Omental fat pad (tissue), 4 donors: ENCODE results near the gene OR51B2. TPM values are rescaled to one million over a fixed set of nuclear protein-coding genes. Genes with fewer than 3 reads are reported as not detected.

Source experiments
- ATAC-seq: fragments of 150-250 bp; one replicate; pipeline ENCODE4 v1.9.1; 2016; ENCODE audit warnings: mild to moderate bottlenecking, moderate library complexity; ENCODE audit not compliant: low FRiP score
- DNase-seq: peaks from one replicate; pipeline ENCODE4 v3.0.0-alpha.2; 2019; ENCODE audit warnings: low spot score
- total RNA-seq, 4 donors: library from RNA; depleted of rRNA; stranded (reverse); fragments of >200 nt; gene quantifications; one replicate each; pipeline ENCODE4 v1.1.0, GENCODE V29; 2016
- TF ChIP-seq, protein P1 (sequence below), 3 donors: fragments of 450-650 bp; IDR thresholded peaks; one replicate each; pipeline ENCODE4 v1.5.1; 2016 to 2017; ENCODE audit warnings: antibody characterized with exemption in 3 of 3, mild to moderate bottlenecking in 3 of 3, moderate library complexity in 2 of 3

Gene OR51B2
- total RNA-seq, 4 donors from 2014 or later = 0.46 to 1.1 TPM; not detected in 2

- ATAC-seq (no peak), DNase-seq (no peak)
- TF ChIP-seq, protein P1, sequence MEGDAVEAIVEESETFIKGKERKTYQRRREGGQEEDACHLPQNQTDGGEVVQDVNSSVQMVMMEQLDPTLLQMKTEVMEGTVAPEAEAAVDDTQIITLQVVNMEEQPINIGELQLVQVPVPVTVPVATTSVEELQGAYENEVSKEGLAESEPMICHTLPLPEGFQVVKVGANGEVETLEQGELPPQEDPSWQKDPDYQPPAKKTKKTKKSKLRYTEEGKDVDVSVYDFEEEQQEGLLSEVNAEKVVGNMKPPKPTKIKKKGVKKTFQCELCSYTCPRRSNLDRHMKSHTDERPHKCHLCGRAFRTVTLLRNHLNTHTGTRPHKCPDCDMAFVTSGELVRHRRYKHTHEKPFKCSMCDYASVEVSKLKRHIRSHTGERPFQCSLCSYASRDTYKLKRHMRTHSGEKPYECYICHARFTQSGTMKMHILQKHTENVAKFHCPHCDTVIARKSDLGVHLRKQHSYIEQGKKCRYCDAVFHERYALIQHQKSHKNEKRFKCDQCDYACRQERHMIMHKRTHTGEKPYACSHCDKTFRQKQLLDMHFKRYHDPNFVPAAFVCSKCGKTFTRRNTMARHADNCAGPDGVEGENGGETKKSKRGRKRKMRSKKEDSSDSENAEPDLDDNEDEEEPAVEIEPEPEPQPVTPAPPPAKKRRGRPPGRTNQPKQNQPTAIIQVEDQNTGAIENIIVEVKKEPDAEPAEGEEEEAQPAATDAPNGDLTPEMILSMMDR (IDR thresholded peaks at IDR 0.05) = no peak
Measured at GRCh38 chr11:5282628-5283027, 41.5 kb downstream of the OR51B2 start.

- TF ChIP-seq, protein P1 (IDR thresholded peaks at IDR 0.05) = no peak
- DNase-seq = no peak
- no peak for ATAC-seq
Measured at GRCh38 chr11:5281596-5281995, 42.5 kb downstream of the OR51B2 start.

GRCh38 chr11:5280582-5281102 is 43.5 kb downstream of the OR51B2 start:
- TF ChIP-seq, protein P1 (IDR thresholded peaks at IDR 0.05) = no peak
- peak; percentile 37 for DNase-seq
- peak; percentile 86 for ATAC-seq

DNA sequence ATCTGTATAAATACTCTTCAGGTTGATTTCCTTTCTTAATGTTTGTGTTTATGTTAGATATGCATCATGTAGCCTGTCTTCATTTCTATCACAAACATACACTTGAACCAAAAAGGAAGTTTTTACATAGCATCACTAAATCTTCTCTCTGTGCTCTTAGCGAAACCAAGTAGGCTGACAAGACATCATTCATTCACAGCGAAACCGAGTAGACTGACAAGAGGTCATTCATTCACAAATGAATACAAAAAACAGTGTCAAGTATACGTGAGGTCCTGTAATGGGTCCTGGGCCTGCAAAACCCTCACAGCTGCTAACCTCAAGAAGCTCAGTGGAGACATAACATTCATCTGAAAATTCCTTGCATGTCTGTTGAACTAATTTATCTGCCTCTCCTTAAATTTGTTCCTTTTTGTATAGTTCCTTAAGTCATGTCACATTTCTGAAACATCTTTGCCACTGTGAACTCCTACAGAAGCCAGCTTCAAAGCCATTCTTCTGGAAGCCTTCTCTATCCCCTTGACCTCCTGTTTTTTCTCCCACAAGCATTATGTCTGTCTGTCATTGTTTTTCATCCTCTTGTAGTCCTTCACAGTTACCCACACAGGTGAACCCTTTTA is 44.5 kb downstream of the OR51B2 start:
- DNase-seq (no peak), ATAC-seq (no peak)
- TF ChIP-seq, protein P1 (IDR thresholded peaks at IDR 0.05) = no peak

GRCh38 chr11:5277807-5278382 is 46.2 kb downstream of the OR51B2 start:
- DNase-seq (no peak), ATAC-seq (no peak)
- TF ChIP-seq, protein P1 (IDR thresholded peaks at IDR 0.05) = no peak

DNA sequence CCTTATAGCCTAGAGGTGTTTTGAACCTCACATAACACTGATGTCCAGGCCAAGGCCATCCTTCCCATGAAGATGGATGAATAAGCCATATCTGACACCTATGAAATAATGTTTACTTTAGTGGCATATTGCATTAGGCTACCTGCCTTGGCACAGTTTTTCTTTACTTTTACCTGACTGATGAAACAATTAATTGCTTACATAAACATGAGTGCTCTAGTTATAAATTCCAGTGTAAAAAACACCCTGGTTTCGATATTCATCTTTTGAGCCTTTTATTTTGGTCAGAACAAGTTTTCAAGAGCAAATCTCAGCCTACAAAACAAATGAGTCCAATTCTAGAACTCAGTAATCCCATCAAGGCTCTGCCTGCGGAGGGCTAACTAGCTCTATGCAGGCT is 47.4 kb downstream of the OR51B2 start:
- TF ChIP-seq, protein P1 (IDR thresholded peaks at IDR 0.05) = no peak
- ATAC-seq = no peak

More for the DNA sequence above, 47.4 kb downstream of the OR51B2 start:
- no peak for DNase-seq
